ENCODE measurements around the gene TEPSIN.

Gene TEPSIN

GRCh38 chr17:81231121-81231645, 7.7 kb downstream of the TEPSIN start:
- Histone ChIP-seq H3K9me2 (replicated peaks; ENCODE audit: insufficient read depth, low read length) (no peaks in the 10 kb centered on the region), H3K9me3 (ENCODE audit: insufficient read depth, low read length) (no peaks in the 10 kb centered on the region), H3K4me3 (ENCODE audit: insufficient read depth, low read length, poor library complexity, severe bottlenecking) (no peak overlapping the region), H3K4me2 (ENCODE audit: low read depth, low read length, poor library complexity, severe bottlenecking) (no peak overlapping the region), H3K27ac (ENCODE audit: low read depth, low read length) (no peak overlapping the region), H4K20me1 (ENCODE audit: low read depth, low read length) (no peaks in the 10 kb centered on the region), H3F3A (ENCODE audit: insufficient read depth) (no peaks in the 10 kb centered on the region), H3K27me3 (ENCODE audit: low read length) (no peaks in the 10 kb centered on the region), H2AFZ (ENCODE audit: low read depth, low read length, severe bottlenecking) (no peak overlapping the region), H3K79me2 (ENCODE audit: insufficient read depth, low read length) (no peaks in the 10 kb centered on the region; the same call in 1 of the 2 replicates), H3K36me3 (ENCODE audit: low read length) (no peaks in the 10 kb centered on the region), H3K9ac (ENCODE audit: low read length) (no peak overlapping the region)
- no peak for TF ChIP-seq CTCF (IDR thresholded peaks at IDR 0.05; ENCODE audit: insufficient read depth, low read length, poor library complexity, severe bottlenecking)
- TF ChIP-seq EZH2phosphoT487 (conservative IDR thresholded peaks at IDR 0.05; ENCODE audit: low read length), result no peak

- Histone ChIP-seq H3K9me2 (replicated peaks; ENCODE audit: insufficient read depth, low read length) (no peaks in the 10 kb centered on the region), H3K27ac (ENCODE audit: low read depth, low read length) (no peak overlapping the region), H3K36me3 (ENCODE audit: low read length) (no peaks in the 10 kb centered on the region)
Observed at GRCh38 chr17:81230043-81230820, 8.6 kb downstream of the TEPSIN start.

GRCh38 chr17:81229666-81229920, 9.3 kb downstream of the TEPSIN start:
- TF ChIP-seq EZH2phosphoT487 (conservative IDR thresholded peaks at IDR 0.05; ENCODE audit: low read length), result no peak
- no peak overlapping the region for H2AFZ ChIP-seq (ENCODE audit: low read depth, low read length, severe bottlenecking)

More at GRCh38 chr17:81230043-81230820, 8.6 kb downstream of the TEPSIN start:
- H3K9ac ChIP-seq (ENCODE audit: low read length), result no peak overlapping the region
- H3F3A ChIP-seq (ENCODE audit: insufficient read depth), result no peaks in the 10 kb centered on the region
- no peak for TF ChIP-seq EZH2phosphoT487 (conservative IDR thresholded peaks at IDR 0.05; ENCODE audit: low read length)
- peak; percentile 27 for TF ChIP-seq CTCF (IDR thresholded peaks at IDR 0.05; ENCODE audit: insufficient read depth, low read length, poor library complexity, severe bottlenecking)
- no peak overlapping the region for H2AFZ ChIP-seq (ENCODE audit: low read depth, low read length, severe bottlenecking)
- H4K20me1 ChIP-seq (ENCODE audit: low read depth, low read length), result no peaks in the 10 kb centered on the region
- no peak overlapping the region for H3K4me3 ChIP-seq (ENCODE audit: insufficient read depth, low read length, poor library complexity, severe bottlenecking)
- no peaks in the 10 kb centered on the region for H3K79me2 ChIP-seq (ENCODE audit: insufficient read depth, low read length)
- H3K9me3 ChIP-seq (ENCODE audit: insufficient read depth, low read length), result no peaks in the 10 kb centered on the region
- no peaks in the 10 kb centered on the region for H3K27me3 ChIP-seq (ENCODE audit: low read length)
- H3K4me2 ChIP-seq (ENCODE audit: low read depth, low read length, poor library complexity, severe bottlenecking), result no peak overlapping the region

More at GRCh38 chr17:81229666-81229920, 9.3 kb downstream of the TEPSIN start:
- H3K9me3 ChIP-seq (ENCODE audit: insufficient read depth, low read length), result no peaks in the 10 kb centered on the region
- H3F3A ChIP-seq (ENCODE audit: insufficient read depth), result no peaks in the 10 kb centered on the region
- no peak overlapping the region for H3K9ac ChIP-seq (ENCODE audit: low read length)
- no peak overlapping the region for H3K4me3 ChIP-seq (ENCODE audit: insufficient read depth, low read length, poor library complexity, severe bottlenecking)
- H3K27ac ChIP-seq (ENCODE audit: low read depth, low read length), result no peak overlapping the region
- H3K9me2 ChIP-seq (replicated peaks; ENCODE audit: insufficient read depth, low read length), result no peaks in the 10 kb centered on the region
- no peak overlapping the region for H3K4me2 ChIP-seq (ENCODE audit: low read depth, low read length, poor library complexity, severe bottlenecking)
- no peaks in the 10 kb centered on the region for H3K79me2 ChIP-seq (ENCODE audit: insufficient read depth, low read length)
- H3K27me3 ChIP-seq (ENCODE audit: low read length), result no peaks in the 10 kb centered on the region
- no peaks in the 10 kb centered on the region for H4K20me1 ChIP-seq (ENCODE audit: low read depth, low read length)
- H3K36me3 ChIP-seq (ENCODE audit: low read length), result no peaks in the 10 kb centered on the region
